ENCODE data around the gene NMNAT3.

GRCh38 chr3:139607257-139608107 lies 70.3 kb downstream of the NMNAT3 start:
- no peak for TF ChIP-seq CTCF (optimal IDR thresholded peaks at IDR 0.05 in 1 of 3, IDR thresholded peaks at IDR 0.05 in 1 of 3, conservative IDR thresholded peaks at IDR 0.05 in 1 of 3; ENCODE audit: extremely low read depth in 1 of 3, insufficient read depth in 2 of 3, low read length in 3 of 3)
- no peak for TF ChIP-seq EZH2 (IDR thresholded peaks at IDR 0.05; ENCODE audit: low read length)

All from keratinocyte (primary cell).